GM18507 (cell line): Measurements from ENCODE around the gene DDX3X.
"Not testable (repeated sequence)": the region's sequence is repeated elsewhere in the genome, so short reads cannot be mapped to it uniquely, and the experiment has no call there.

Experiments
- DNase-seq: peaks from one replicate; pipeline ENCODE4 v3.0.0; 2011; ENCODE audit warnings: low read depth; ENCODE audit not compliant: insufficient read length; ENCODE audit errors: extremely low spot score
- FAIRE-seq: peaks from 2 replicates; lab custom pipeline; 2011; peaks lifted over from hg19 to GRCh38; lab: Jason Lieb, UNC

The DDX3X gene

GRCh38 chrX:41402556-41402955 is 68.6 kb downstream of the DDX3X start:
- DNase-seq, FAIRE-seq: not testable (repeated sequence)

GRCh38 chrX:41405551-41405950 is 71.6 kb downstream of the DDX3X start:
- FAIRE-seq (no peak), DNase-seq (no peak)

GRCh38 chrX:41406201-41406600 is 72.2 kb downstream of the DDX3X start:
- DNase-seq = no peak

GRCh38 chrX:41407816-41408215 is 73.9 kb downstream of the DDX3X start:
- FAIRE-seq = no peak
- DNase-seq = no peak

More at GRCh38 chrX:41406201-41406600, 72.2 kb downstream of the DDX3X start:
- FAIRE-seq = no peak

GRCh38 chrX:41408576-41408975 is 74.6 kb downstream of the DDX3X start:
- FAIRE-seq (no peak), DNase-seq (no peak)

- no peak for DNase-seq
- no peak for FAIRE-seq
These were observed 75.0 kb downstream of the DDX3X start for GRCh38 chrX:41409006-41409405.

GRCh38 chrX:41411222-41411621 is 77.3 kb downstream of the DDX3X start:
- not testable (repeated sequence) for FAIRE-seq

GRCh38 chrX:41412261-41413081 is 78.5 kb downstream of the DDX3X start:
- FAIRE-seq = no peak
- DNase-seq = no peak

More at GRCh38 chrX:41411222-41411621, 77.3 kb downstream of the DDX3X start:
- not testable (repeated sequence) for DNase-seq
